HCT116 (cell line): Measurements from ENCODE around the gene SORL1. TPM values are rescaled to one million over a fixed set of nuclear protein-coding genes. Genes with fewer than 3 reads are reported as not detected.

Source experiments
- ATAC-seq: fragments of 200-7000 bp; cut with Tn5 transposase; 2 replicates; pipeline ENCODE4 v1.9.1; 2020; ENCODE audit warnings: mild to moderate bottlenecking, moderate library complexity
- BruUV-seq: library from RNA; stranded (reverse); fragments of 400-500 nt; replicated peaks from 2 replicates; lab custom pipeline; 2021; lab: Mats Ljungman, UMichigan
- CTCF ChIA-PET: fragments of 300-600 bp; sonication (Branson Sonifier 250); formaldehyde crosslinking; loops from one replicate; lab custom pipeline; 2021; ENCODE audit warnings: antibody characterized with exemption; lab: Charles Lee
- POLR2A ChIA-PET: fragments of 300-600, 350-600 bp; sonication (Branson Sonifier 250); formaldehyde crosslinking; loops from one replicate; lab custom pipeline; 2021; ENCODE audit warnings: antibody characterized with exemption; lab: Charles Lee
- RAD21 ChIA-PET, 2 experiments: fragments of 300-600 bp; sonication (Branson Sonifier 250); formaldehyde crosslinking; loops; one replicate each; lab custom pipeline; 2023; ENCODE audit warnings: low total read pairs in 2 of 2; ENCODE audit not compliant: uncharacterized antibody in 2 of 2, unreplicated experiment in 2 of 2, low non-redundant PET in 1 of 2; lab: Charles Lee
- DNase-seq: peaks from one replicate; pipeline ENCODE4 v3.0.0-alpha.2; 2010; ENCODE audit warnings: low read depth, low spot score
- H2AFZ ChIP-seq: fragments of 200-600 bp; shearing (Covaris generic), sonication (generic); 2 replicates; pipeline ENCODE4 v1.6.1; 2017; ENCODE audit warnings: low read depth, mixed run types, mixed read lengths, antibody characterized with exemption, low read length; ENCODE audit not compliant: poor library complexity, severe bottlenecking
- H3K27ac ChIP-seq: 2 replicates; pipeline ENCODE4 v1.5.1; 2012; ENCODE audit warnings: low read depth, low read length
- H3K27me3 ChIP-seq: fragments of 200-600 bp; sonication (generic); 2 replicates; pipeline ENCODE4 v1.6.1; 2016; ENCODE audit warnings: mixed run types, low read length, mixed read lengths; ENCODE audit not compliant: insufficient read depth
- H3K36me3 ChIP-seq, 2 experiments: fragments of 200-500 bp in 1 of 2; fragments of 200-600 bp in 1 of 2; sonication (Bioruptor generic) in 1 of 2; sonication (generic) in 1 of 2; 2 replicates each; pipeline versions ENCODE4 v1.5.1 to v1.6.1; 2014 to 2016; ENCODE audit warnings: low read length in 2 of 2, inconsistent platforms in 1 of 2, mixed read lengths in 1 of 2, mixed run types in 1 of 2; ENCODE audit not compliant: insufficient read depth in 2 of 2, control insufficient read depth in 1 of 2
- H3K4me1 ChIP-seq, 2 experiments: fragments of 200-600 bp in 1 of 2; sonication (generic) in 1 of 2; 2 replicates each; pipeline versions ENCODE4 v1.5.1 to v1.6.1; 2012 to 2017; ENCODE audit warnings: low read length in 2 of 2, inconsistent platforms in 1 of 2, mild to moderate bottlenecking in 1 of 2, mixed read lengths in 1 of 2, mixed run types in 1 of 2, moderate library complexity in 1 of 2; ENCODE audit not compliant: insufficient read depth in 2 of 2, control insufficient read depth in 1 of 2
- H3K4me2 ChIP-seq: fragments of 200-600 bp; sonication (generic); 2 replicates; pipeline ENCODE4 v1.6.1; 2017; ENCODE audit warnings: mixed run types, low read length, mixed read lengths
- H3K4me3 ChIP-seq, 2 experiments: fragments of 200-600 bp in 1 of 2; sonication (generic) in 1 of 2; replicated peaks in 1 of 2; 2 replicates each; pipeline ENCODE4 v1.5.1; 2011 to 2016; ENCODE audit warnings: low read length in 2 of 2, control low read depth in 1 of 2, low read depth in 1 of 2, mild to moderate bottlenecking in 1 of 2, mixed read lengths in 1 of 2, mixed run types in 1 of 2
- H3K79me2 ChIP-seq: fragments of 200-600 bp; sonication (generic); 2 replicates; pipeline ENCODE4 v1.6.1; 2017; ENCODE audit warnings: mild to moderate bottlenecking, mixed run types, low read length, moderate library complexity, mixed read lengths; ENCODE audit not compliant: insufficient read depth
- H3K9ac ChIP-seq: fragments of 200-600 bp; sonication (generic); 2 replicates; pipeline ENCODE4 v1.6.1; 2016; ENCODE audit warnings: low read length, mixed read lengths
- H3K9me2 ChIP-seq: fragments of 200-600 bp; sonication (generic), shearing (Covaris generic); 2 replicates; pipeline ENCODE4 v1.6.1; 2017; ENCODE audit warnings: mixed run types, mild to moderate bottlenecking, moderate library complexity; ENCODE audit not compliant: insufficient read depth
- H3K9me3 ChIP-seq, 2 experiments: fragments of 200-500 bp in 1 of 2; fragments of 200-600 bp in 1 of 2; sonication (Bioruptor generic) in 1 of 2; sonication (generic) in 1 of 2; 2 replicates each; pipeline ENCODE4 v1.6.1; 2014 to 2017; ENCODE audit warnings: low read length in 2 of 2, mixed read lengths in 2 of 2, inconsistent platforms in 1 of 2, low read depth in 1 of 2, mild to moderate bottlenecking in 1 of 2, mixed run types in 1 of 2, moderate library complexity in 1 of 2; ENCODE audit not compliant: control insufficient read depth in 1 of 2, insufficient read depth in 1 of 2
- H4K20me1 ChIP-seq: fragments of 200-600 bp; sonication (generic), shearing (Covaris generic); 2 replicates; pipeline ENCODE4 v1.6.1; 2017; ENCODE audit warnings: mixed run types, mild to moderate bottlenecking, moderate library complexity; ENCODE audit not compliant: insufficient read depth
- ATF3 ChIP-seq: IDR thresholded peaks from 2 replicates; pipeline ENCODE4 v1.6.1; 2012
- CBX3 ChIP-seq: IDR thresholded peaks from 2 replicates; pipeline ENCODE4 v1.6.1; 2012; ENCODE audit warnings: low read depth
- EGR1 ChIP-seq: IDR thresholded peaks from 2 replicates; pipeline ENCODE4 v1.6.1; 2012; ENCODE audit warnings: low read depth
- EZH2 ChIP-seq: fragments of 200-600 bp; sonication (generic); IDR thresholded peaks from 2 replicates; pipeline ENCODE4 v1.6.1; 2017; ENCODE audit warnings: antibody characterized with exemption, mixed run types
- EZH2phosphoT487 ChIP-seq: fragments of 200-600 bp; IDR thresholded peaks from 2 replicates; pipeline ENCODE4 v1.6.1; 2018; ENCODE audit warnings: antibody characterized with exemption, borderline replicate concordance
- JUND ChIP-seq: IDR thresholded peaks from 2 replicates; pipeline ENCODE4 v1.6.1; 2012
- MAX ChIP-seq: IDR thresholded peaks from 2 replicates; pipeline ENCODE4 v1.6.1; 2012
- POLR2A ChIP-seq: IDR thresholded peaks from 2 replicates; pipeline ENCODE4 v1.7.0; 2011; ENCODE audit warnings: borderline replicate concordance; ENCODE audit not compliant: insufficient read depth, insufficient read length; ENCODE audit errors: extremely low read depth
- RAD21 ChIP-seq: IDR thresholded peaks from 2 replicates; pipeline ENCODE4 v1.6.1; 2012; ENCODE audit warnings: low read depth, mild to moderate bottlenecking
- REST ChIP-seq: IDR thresholded peaks from 2 replicates; pipeline ENCODE4 v1.6.1; 2012; ENCODE audit warnings: low read depth
- SIN3A ChIP-seq: IDR thresholded peaks from 2 replicates; pipeline ENCODE4 v1.6.1; 2012; ENCODE audit warnings: low read depth
- SP1 ChIP-seq: IDR thresholded peaks from 2 replicates; pipeline ENCODE4 v1.6.1; 2012; ENCODE audit warnings: low read depth
- SRF ChIP-seq: IDR thresholded peaks from 2 replicates; pipeline ENCODE4 v1.6.1; 2012; ENCODE audit warnings: low read depth
- TCF7L2 ChIP-seq: IDR thresholded peaks from 2 replicates; pipeline ENCODE4 v1.7.0; 2011; ENCODE audit warnings: borderline replicate concordance, inconsistent platforms; ENCODE audit not compliant: insufficient read depth, insufficient read length; ENCODE audit errors: extremely low read depth
- YY1 ChIP-seq: IDR thresholded peaks from 2 replicates; pipeline ENCODE4 v1.6.1; 2011; ENCODE audit warnings: low read length, low read depth, moderate library complexity, mild to moderate bottlenecking; ENCODE audit not compliant: insufficient replicate concordance; ENCODE audit errors: extremely low read depth
- ZFX ChIP-seq: fragments of 450-650 bp; IDR thresholded peaks from 2 replicates; pipeline ENCODE4 v1.6.1; 2017
- intact Hi-C: fragments of 100-400 bp; cut with micrococcal nuclease; formaldehyde crosslinking; loops from 2 replicates; pipeline ENCODE4 v1.10.0; 2022
- total RNA-seq: library from RNA; stranded (reverse); gene quantifications from one replicate; pipeline ENCODE4 v1.2.1, GENCODE V29; 2021; ENCODE audit not compliant: unreplicated experiment
- TF ChIP-seq, protein P1 (sequence below), 3 experiments: fragments of 200-600 bp in 1 of 3; sonication (generic) in 1 of 3; IDR thresholded peaks in 2 of 3; conservative IDR thresholded peaks in 1 of 3; 2 replicates each; pipeline ENCODE4 v1.5.1; 2012 to 2017; ENCODE audit warnings: low read depth in 2 of 3, low read length in 2 of 3, antibody characterized with exemption in 1 of 3, borderline replicate concordance in 1 of 3, control low read depth in 1 of 3, mild to moderate bottlenecking in 1 of 3, mixed read lengths in 1 of 3, mixed run types in 1 of 3, moderate library complexity in 1 of 3; ENCODE audit not compliant: insufficient read depth in 1 of 3

SORL1 gene
- total RNA-seq, 1 experiment from 2014 or later: 17.4 TPM

DNA sequence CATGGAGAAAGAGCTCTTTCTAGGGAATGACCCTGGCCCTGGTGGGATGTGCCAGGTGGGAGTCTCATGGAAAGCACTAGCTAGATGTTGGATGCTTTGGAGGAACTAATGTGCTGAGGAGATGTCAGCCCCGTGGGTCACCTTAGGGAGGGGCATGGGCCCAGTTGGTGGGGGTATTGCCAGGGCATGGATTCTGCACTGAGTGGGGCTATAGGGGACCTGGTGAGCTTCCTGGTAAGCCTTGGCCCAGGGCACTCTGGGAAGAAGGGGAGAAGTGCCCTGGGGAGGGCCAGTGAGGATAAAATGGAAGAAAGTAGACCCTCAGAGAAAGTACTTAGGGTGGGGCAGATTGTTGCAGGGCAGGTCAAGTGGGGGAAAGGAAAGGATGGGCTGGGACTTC, 65.9 kb downstream of the SORL1 start (continued):
- TF ChIP-seq REST: no peak
- no peak for TF ChIP-seq EZH2phosphoT487
- TF ChIP-seq ATF3: no peak
- TF ChIP-seq MAX: no peak
- no peak for TF ChIP-seq EZH2
- no peak for TF ChIP-seq POLR2A

DNA sequence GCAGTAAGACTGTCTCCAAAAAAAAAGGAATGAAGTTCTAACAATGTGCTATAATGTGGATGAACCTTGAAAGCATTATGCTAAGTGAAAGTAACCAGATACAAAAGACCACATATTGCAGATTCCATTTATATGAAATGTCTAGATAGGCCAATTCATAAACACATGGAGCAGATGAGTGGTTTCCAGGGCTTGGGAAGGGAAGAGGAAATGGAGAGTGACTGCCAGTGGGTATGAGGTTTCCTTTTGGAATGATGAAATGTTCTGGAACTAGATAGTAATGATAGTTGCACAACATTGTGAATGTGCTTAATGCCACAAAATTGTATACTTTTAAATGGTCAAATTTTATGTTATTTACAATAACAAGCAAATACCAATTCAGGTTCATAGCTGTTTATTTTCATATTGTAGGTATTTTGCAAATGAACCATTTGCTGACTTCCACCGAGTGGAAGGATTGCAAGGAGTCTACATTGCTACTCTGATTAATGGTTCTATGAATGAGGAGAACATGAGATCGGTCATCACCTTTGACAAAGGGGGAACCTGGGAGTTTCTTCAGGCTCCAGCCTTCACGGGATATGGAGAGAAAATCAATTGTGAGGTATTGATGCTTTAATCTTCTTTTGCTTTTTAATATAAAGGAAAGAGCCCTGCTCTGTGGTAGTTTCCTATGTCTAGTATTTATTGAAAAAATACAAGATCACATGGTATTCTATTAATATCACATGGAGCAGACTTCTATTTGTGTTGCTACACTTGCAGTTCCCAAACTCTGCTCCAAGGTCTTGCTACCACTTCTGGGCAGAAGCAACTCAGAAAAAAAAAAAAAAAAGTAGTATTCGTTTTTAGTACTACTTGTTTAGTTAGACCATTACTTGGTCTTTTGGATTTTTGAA, 68.4 kb downstream of the SORL1 start:
- Histone ChIP-seq H3K4me1 (no peaks in the 10 kb centered on the region), H3K36me3 (no peaks in the 10 kb centered on the region), H3K79me2 (no peaks in the 10 kb centered on the region), H3K9ac (no peak overlapping the region), H3K4me2 (no peak overlapping the region), H3K27me3 (no peaks in the 10 kb centered on the region), H3K9me2 (no peaks in the 10 kb centered on the region), H3K4me3 (no peak overlapping the region), H4K20me1 (no peaks in the 10 kb centered on the region), H3K9me3 (peaks cover 0 to 4% of the 10 kb centered on the region in 2 experiments; a peak in 1 of 4 replicates), H2AFZ (no peak overlapping the region), H3K27ac (no peak overlapping the region)
- POLR2A ChIA-PET: no interaction called here
- BruUV-seq: no TSS peak
- RAD21 ChIA-PET: no interaction called here
- intact Hi-C loops: no loop called here
- CTCF ChIA-PET: no interaction called here
- no peak for ATAC-seq
- no peak for DNase-seq
- TF ChIP-seq ZFX (no peak), JUND (no peak), RAD21 (no peak), CBX3 (no peak), ATF3 (no peak), POLR2A (no peak), TCF7L2 (no peak), SRF (no peak), EGR1 (no peak), SP1 (no peak), MAX (no peak), SIN3A (no peak), YY1 (no peak), EZH2phosphoT487 (no peak)
- TF ChIP-seq, protein P1, sequence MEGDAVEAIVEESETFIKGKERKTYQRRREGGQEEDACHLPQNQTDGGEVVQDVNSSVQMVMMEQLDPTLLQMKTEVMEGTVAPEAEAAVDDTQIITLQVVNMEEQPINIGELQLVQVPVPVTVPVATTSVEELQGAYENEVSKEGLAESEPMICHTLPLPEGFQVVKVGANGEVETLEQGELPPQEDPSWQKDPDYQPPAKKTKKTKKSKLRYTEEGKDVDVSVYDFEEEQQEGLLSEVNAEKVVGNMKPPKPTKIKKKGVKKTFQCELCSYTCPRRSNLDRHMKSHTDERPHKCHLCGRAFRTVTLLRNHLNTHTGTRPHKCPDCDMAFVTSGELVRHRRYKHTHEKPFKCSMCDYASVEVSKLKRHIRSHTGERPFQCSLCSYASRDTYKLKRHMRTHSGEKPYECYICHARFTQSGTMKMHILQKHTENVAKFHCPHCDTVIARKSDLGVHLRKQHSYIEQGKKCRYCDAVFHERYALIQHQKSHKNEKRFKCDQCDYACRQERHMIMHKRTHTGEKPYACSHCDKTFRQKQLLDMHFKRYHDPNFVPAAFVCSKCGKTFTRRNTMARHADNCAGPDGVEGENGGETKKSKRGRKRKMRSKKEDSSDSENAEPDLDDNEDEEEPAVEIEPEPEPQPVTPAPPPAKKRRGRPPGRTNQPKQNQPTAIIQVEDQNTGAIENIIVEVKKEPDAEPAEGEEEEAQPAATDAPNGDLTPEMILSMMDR (IDR thresholded peaks at IDR 0.05 in 2 of 3, conservative IDR thresholded peaks at IDR 0.05 in 1 of 3; ENCODE audit: borderline replicate concordance in 1 of 3, insufficient read depth in 1 of 3, low read depth in 2 of 3, low read length in 2 of 3): no peak
